ENCODE measurements around the gene RECQL. TPM values are rescaled to one million over a fixed set of nuclear protein-coding genes. Genes with fewer than 3 reads are reported as not detected.
A peak's percentile ranks its signal among the peaks of the same experiment; 100 is the strongest.

Gene RECQL
- polyA plus RNA-seq, 2 donors, result 7.0 to 9.7 TPM

DNA sequence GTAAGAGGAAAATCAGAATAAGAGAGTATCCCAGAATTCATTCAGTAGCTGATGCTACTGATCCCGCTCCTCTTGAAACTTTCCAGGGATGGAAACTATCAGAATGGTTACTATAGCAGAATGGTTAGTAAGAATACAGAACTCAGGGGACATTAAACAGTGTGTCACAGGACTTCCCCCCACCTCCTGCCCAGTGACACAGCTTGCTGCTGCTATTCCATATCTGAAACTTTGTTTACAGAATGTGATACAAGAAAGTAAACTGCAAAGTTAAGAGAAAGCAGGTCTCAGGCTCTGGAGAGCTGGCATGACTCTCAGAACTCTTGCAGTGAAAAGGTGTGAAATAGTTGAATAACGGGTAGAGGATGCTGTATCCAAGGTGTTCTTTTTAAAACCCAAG, 28.0 kb upstream of the RECQL start:
- Histone ChIP-seq H3K36me3 (ENCODE audit: control insufficient read depth in 2 of 2, insufficient read depth in 2 of 2, low read length in 1 of 2) (no peaks in the 10 kb centered on the region), H3K4me3 (ENCODE audit: low read depth in 1 of 2, low read length in 2 of 2) (no peak overlapping the region), H3K9me3 (ENCODE audit: control insufficient read depth in 2 of 2, insufficient read depth in 1 of 2, low read depth in 1 of 2, low read length in 1 of 2) (no peaks in the 10 kb centered on the region), H3K4me1 (ENCODE audit: control insufficient read depth in 2 of 2, insufficient read depth in 2 of 2, low read length in 1 of 2) (peaks cover 0 to 2% of the 10 kb centered on the region in 2 donors), H3K27ac (ENCODE audit: low read depth in 2 of 2, low read length in 1 of 2) (no peak overlapping the region), H3K27me3 (ENCODE audit: control insufficient read depth in 1 of 2, insufficient read depth in 2 of 2, low read length in 2 of 2) (peaks cover 2% of the 10 kb centered on the region in 2 donors)
- 74 to 90% methylated on average over 2 of the region's 2 CpGs for WGBS, 2 donors

DNA sequence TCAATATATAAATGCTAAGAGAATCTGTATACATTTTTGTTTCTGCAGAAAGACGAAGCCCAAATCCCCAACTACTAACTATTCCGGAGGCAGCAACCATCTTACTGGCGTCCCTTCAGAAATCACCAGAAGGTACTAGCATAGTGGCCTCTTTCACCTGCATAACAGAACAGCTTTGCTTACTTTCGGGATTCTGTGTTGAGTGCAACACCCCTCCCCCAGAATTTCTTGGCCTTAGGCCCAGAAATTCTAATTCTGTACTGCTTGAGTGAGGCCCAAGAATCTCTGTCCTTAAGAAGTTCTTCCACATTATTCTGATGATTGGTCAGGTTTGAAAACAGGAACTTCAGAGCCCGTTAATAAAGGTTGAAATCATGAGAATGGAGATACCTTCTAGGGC, 27.5 kb upstream of the RECQL start:
- Histone ChIP-seq H3K4me3 (ENCODE audit: low read depth in 1 of 2, low read length in 2 of 2) (no peak overlapping the region), H3K4me1 (ENCODE audit: control insufficient read depth in 2 of 2, insufficient read depth in 2 of 2, low read length in 1 of 2) (peaks cover 0 to 2% of the 10 kb centered on the region in 2 donors), H3K27ac (ENCODE audit: low read depth in 2 of 2, low read length in 1 of 2) (no peak overlapping the region), H3K36me3 (ENCODE audit: control insufficient read depth in 2 of 2, insufficient read depth in 2 of 2, low read length in 1 of 2) (no peaks in the 10 kb centered on the region), H3K27me3 (ENCODE audit: control insufficient read depth in 1 of 2, insufficient read depth in 2 of 2, low read length in 2 of 2) (peaks cover 2% of the 10 kb centered on the region in 2 donors), H3K9me3 (ENCODE audit: control insufficient read depth in 2 of 2, insufficient read depth in 1 of 2, low read depth in 1 of 2, low read length in 1 of 2) (no peaks in the 10 kb centered on the region)
- 67 to 77% methylated on average over 5 of the region's 5 CpGs for WGBS, 2 donors

DNA sequence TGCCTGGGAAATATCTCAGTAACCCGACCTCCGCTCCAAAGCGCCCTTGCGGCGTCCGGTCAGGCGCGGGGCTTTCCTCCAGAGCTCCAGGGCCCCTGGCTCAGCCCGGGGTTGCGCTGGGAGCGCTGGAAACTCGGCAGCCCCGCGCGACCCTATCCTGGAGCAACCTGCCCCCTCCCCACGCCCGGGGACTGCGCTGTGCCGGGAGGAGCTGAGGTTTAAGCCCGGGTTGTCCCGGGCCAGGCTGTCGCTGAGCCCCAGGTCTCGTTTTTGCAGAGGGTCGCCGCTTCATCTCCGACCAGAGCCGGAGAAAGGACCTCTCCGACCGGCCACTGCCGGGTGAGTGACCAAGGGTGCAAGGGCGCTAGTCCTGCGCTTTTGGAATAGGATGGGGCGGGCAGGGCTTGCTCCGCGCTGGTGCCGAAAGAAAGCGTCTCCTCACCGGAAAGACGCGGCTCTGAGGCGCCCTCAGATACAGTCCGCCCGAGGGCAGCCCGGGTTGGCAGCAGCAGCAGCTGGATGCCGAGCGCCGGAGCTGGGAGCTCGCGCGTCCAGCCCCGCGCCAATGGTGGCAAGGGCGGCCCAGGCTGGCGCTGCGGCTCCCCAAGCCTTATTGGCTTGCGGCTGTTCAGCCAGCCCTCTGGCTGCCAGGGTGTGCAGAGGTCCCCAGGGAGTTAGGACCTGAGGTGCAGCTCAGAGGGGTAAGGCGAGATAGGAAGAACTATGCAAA, 26.2 kb upstream of the RECQL start:
- H3K27ac ChIP-seq (ENCODE audit: low read depth in 2 of 2, low read length in 1 of 2), result no peak overlapping the region
- 1% methylated on average over 56 to 57 of the region's 57 CpGs for WGBS, 2 donors
- H3K4me1 ChIP-seq (ENCODE audit: control insufficient read depth in 2 of 2, insufficient read depth in 2 of 2, low read length in 1 of 2), result peaks cover 0 to 2% of the 10 kb centered on the region in 2 donors
- H3K27me3 ChIP-seq (ENCODE audit: control insufficient read depth in 1 of 2, insufficient read depth in 2 of 2, low read length in 2 of 2), result peaks cover 2% of the 10 kb centered on the region in 2 donors
- H3K9me3 ChIP-seq (ENCODE audit: control insufficient read depth in 2 of 2, insufficient read depth in 1 of 2, low read depth in 1 of 2, low read length in 1 of 2), result no peaks in the 10 kb centered on the region
- H3K36me3 ChIP-seq (ENCODE audit: control insufficient read depth in 2 of 2, insufficient read depth in 2 of 2, low read length in 1 of 2), result no peaks in the 10 kb centered on the region
- H3K4me3 ChIP-seq (ENCODE audit: low read depth in 1 of 2, low read length in 2 of 2), result peak overlapping the region; percentile 42 to 49

- Histone ChIP-seq H3K4me3 (ENCODE audit: low read depth in 1 of 2, low read length in 2 of 2) (peak overlapping the region in 1 of 2 donors; percentile 49), H3K27ac (ENCODE audit: low read depth in 2 of 2, low read length in 1 of 2) (no peak overlapping the region), H3K9me3 (ENCODE audit: control insufficient read depth in 2 of 2, insufficient read depth in 1 of 2, low read depth in 1 of 2, low read length in 1 of 2) (no peaks in the 10 kb centered on the region), H3K4me1 (ENCODE audit: control insufficient read depth in 2 of 2, insufficient read depth in 2 of 2, low read length in 1 of 2) (peaks cover 0 to 2% of the 10 kb centered on the region in 2 donors), H3K36me3 (ENCODE audit: control insufficient read depth in 2 of 2, insufficient read depth in 2 of 2, low read length in 1 of 2) (no peaks in the 10 kb centered on the region), H3K27me3 (ENCODE audit: control insufficient read depth in 1 of 2, insufficient read depth in 2 of 2, low read length in 2 of 2) (peaks cover 2% of the 10 kb centered on the region in 2 donors)
- 33 to 41% methylated on average over 12 of the region's 12 CpGs for WGBS, 2 donors
These were observed 25.4 kb upstream of the RECQL start for GRCh38 chr12:21526721-21527345.

DNA sequence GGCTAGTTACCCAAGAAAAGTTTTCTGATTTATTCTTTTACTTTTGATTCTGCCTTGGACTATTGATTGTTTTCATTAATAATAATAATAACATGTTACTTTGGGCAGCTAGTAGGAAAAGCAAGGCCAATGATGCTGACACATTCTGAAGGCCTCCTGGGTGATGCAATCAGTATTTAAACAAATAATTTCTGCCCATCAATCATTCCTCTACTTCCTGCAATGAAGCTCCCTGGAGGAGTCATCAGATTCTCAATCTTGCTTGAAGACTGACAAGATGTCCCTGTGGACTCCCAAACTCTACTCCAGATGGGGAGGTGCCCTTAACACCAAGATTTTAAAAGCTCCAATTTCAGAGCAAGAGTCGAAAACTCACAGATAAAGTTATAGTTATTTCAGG, 24.6 kb upstream of the RECQL start, which contains the start of gene SPX:
Gene SPX (plus strand): TSS at position 244 of the 400 bp plus-strand sequence. CDS start 177 bp downstream, outside the sequence.
- Histone ChIP-seq H3K9me3 (ENCODE audit: control insufficient read depth in 2 of 2, insufficient read depth in 1 of 2, low read depth in 1 of 2, low read length in 1 of 2) (no peaks in the 10 kb centered on the region), H3K4me1 (ENCODE audit: control insufficient read depth in 2 of 2, insufficient read depth in 2 of 2, low read length in 1 of 2) (peaks cover 0 to 2% of the 10 kb centered on the region in 2 donors), H3K27ac (ENCODE audit: low read depth in 2 of 2, low read length in 1 of 2) (no peak within 1 kb of the TSS), H3K4me3 (ENCODE audit: low read depth in 1 of 2, low read length in 2 of 2) (peak within 1 kb of the TSS in 1 of 2 donors; percentile 49), H3K27me3 (ENCODE audit: control insufficient read depth in 1 of 2, insufficient read depth in 2 of 2, low read length in 2 of 2) (peaks cover 2% of the 10 kb centered on the region in 2 donors), H3K36me3 (ENCODE audit: control insufficient read depth in 2 of 2, insufficient read depth in 2 of 2, low read length in 1 of 2) (no peaks in the 10 kb centered on the region)
- 88 to 96% methylated on average over 1 of the region's 1 CpG for WGBS, 2 donors

DNA sequence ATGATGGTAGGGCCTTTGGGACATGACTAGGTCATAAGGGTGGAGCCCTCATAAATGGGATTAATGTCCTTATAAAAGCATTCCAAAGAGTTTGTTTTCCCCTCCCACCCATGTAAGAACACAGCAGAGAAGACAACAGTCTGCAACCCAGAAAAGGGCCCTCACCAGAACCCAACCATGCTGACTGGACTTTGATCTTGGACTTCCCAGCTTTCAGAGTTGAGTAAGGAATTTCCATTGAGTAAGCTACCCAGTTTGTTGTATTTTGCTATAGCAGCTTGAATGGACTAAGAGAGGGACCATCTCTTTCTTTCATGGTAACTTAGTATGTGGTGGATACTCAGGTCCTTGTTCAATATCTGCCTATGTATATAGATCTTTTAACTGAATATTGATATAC, 21.7 kb upstream of the RECQL start:
- H3K4me3 ChIP-seq (ENCODE audit: low read depth in 1 of 2, low read length in 2 of 2), result no peak overlapping the region

DNA sequence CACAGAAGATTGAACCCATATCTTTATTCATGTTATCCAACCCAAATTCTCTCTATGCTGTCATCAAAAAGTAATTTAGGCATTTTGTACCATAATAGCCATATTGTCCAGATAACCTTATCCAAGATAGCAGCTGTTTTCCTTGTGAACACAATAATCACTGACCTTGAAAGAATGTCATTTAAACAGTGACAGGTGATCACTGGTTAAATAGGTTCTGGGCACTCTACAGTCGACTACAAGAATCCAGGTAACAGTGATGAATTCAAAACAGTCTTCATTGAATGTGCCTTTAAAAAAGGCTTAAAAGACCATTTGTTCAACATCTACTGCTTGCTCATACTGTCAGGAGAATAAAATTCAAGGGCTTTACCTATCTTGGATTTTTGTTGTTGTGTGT, 20.1 kb upstream of the RECQL start:
- WGBS, 2 donors, result 38 to 56% methylated on average over 1 of the region's 1 CpG
- no peak overlapping the region for H3K27ac ChIP-seq (ENCODE audit: low read depth in 2 of 2, low read length in 1 of 2)
- H3K9me3 ChIP-seq (ENCODE audit: control insufficient read depth in 2 of 2, insufficient read depth in 1 of 2, low read depth in 1 of 2, low read length in 1 of 2), result no peaks in the 10 kb centered on the region
- no peak overlapping the region for H3K4me3 ChIP-seq (ENCODE audit: low read depth in 1 of 2, low read length in 2 of 2)
- no peaks in the 10 kb centered on the region for H3K36me3 ChIP-seq (ENCODE audit: control insufficient read depth in 2 of 2, insufficient read depth in 2 of 2, low read length in 1 of 2)
- no peaks in the 10 kb centered on the region for H3K4me1 ChIP-seq (ENCODE audit: control insufficient read depth in 2 of 2, insufficient read depth in 2 of 2, low read length in 1 of 2)
- no peaks in the 10 kb centered on the region for H3K27me3 ChIP-seq (ENCODE audit: control insufficient read depth in 1 of 2, insufficient read depth in 2 of 2, low read length in 2 of 2)

More for the DNA sequence above, 21.7 kb upstream of the RECQL start:
- no peaks in the 10 kb centered on the region for H3K36me3 ChIP-seq (ENCODE audit: control insufficient read depth in 2 of 2, insufficient read depth in 2 of 2, low read length in 1 of 2)
- no peaks in the 10 kb centered on the region for H3K9me3 ChIP-seq (ENCODE audit: control insufficient read depth in 2 of 2, insufficient read depth in 1 of 2, low read depth in 1 of 2, low read length in 1 of 2)
- H3K4me1 ChIP-seq (ENCODE audit: control insufficient read depth in 2 of 2, insufficient read depth in 2 of 2, low read length in 1 of 2), result peaks cover 0 to 2% of the 10 kb centered on the region in 2 donors
- H3K27ac ChIP-seq (ENCODE audit: low read depth in 2 of 2, low read length in 1 of 2), result no peak overlapping the region
- H3K27me3 ChIP-seq (ENCODE audit: control insufficient read depth in 1 of 2, insufficient read depth in 2 of 2, low read length in 2 of 2), result no peaks in the 10 kb centered on the region

- 80 to 82% methylated on average over 3 of the region's 3 CpGs for WGBS, 2 donors
- Histone ChIP-seq H3K9me3 (ENCODE audit: control insufficient read depth in 2 of 2, insufficient read depth in 1 of 2, low read depth in 1 of 2, low read length in 1 of 2) (no peaks in the 10 kb centered on the region), H3K27me3 (ENCODE audit: control insufficient read depth in 1 of 2, insufficient read depth in 2 of 2, low read length in 2 of 2) (no peaks in the 10 kb centered on the region), H3K27ac (ENCODE audit: low read depth in 2 of 2, low read length in 1 of 2) (no peak overlapping the region), H3K36me3 (ENCODE audit: control insufficient read depth in 2 of 2, insufficient read depth in 2 of 2, low read length in 1 of 2) (peaks cover 2 to 4% of the 10 kb centered on the region in 2 donors), H3K4me3 (ENCODE audit: low read depth in 1 of 2, low read length in 2 of 2) (no peak overlapping the region), H3K4me1 (ENCODE audit: control insufficient read depth in 2 of 2, insufficient read depth in 2 of 2, low read length in 1 of 2) (no peaks in the 10 kb centered on the region)
These were observed 17.0 kb upstream of the RECQL start for GRCh38 chr12:21518451-21518850.

GRCh38 chr12:21516281-21516680, 14.8 kb upstream of the RECQL start:
- H3K9me3 ChIP-seq (ENCODE audit: control insufficient read depth in 2 of 2, insufficient read depth in 1 of 2, low read depth in 1 of 2, low read length in 1 of 2), result no peaks in the 10 kb centered on the region
- WGBS, 2 donors, result 94% methylated on average over 2 of the region's 2 CpGs
- H3K36me3 ChIP-seq (ENCODE audit: control insufficient read depth in 2 of 2, insufficient read depth in 2 of 2, low read length in 1 of 2), result peaks cover 2 to 4% of the 10 kb centered on the region in 2 donors
- no peaks in the 10 kb centered on the region for H3K4me1 ChIP-seq (ENCODE audit: control insufficient read depth in 2 of 2, insufficient read depth in 2 of 2, low read length in 1 of 2)
- H3K4me3 ChIP-seq (ENCODE audit: low read depth in 1 of 2, low read length in 2 of 2), result no peak overlapping the region
- H3K27me3 ChIP-seq (ENCODE audit: control insufficient read depth in 1 of 2, insufficient read depth in 2 of 2, low read length in 2 of 2), result no peaks in the 10 kb centered on the region
- H3K27ac ChIP-seq (ENCODE audit: low read depth in 2 of 2, low read length in 1 of 2), result no peak overlapping the region

Data from esophagus (tissue), 2 donors.